NB4 (cell line): Measurements from ENCODE around the gene DLG3.

Source experiments
- CTCF ChIP-seq: IDR thresholded peaks from one replicate; pipeline ENCODE4 v1.5.1; 2012; ENCODE audit warnings: low read depth, low read length
- POLR2A ChIP-seq: IDR thresholded peaks from 2 replicates; pipeline ENCODE4 v1.6.1; 2011; ENCODE audit warnings: mild to moderate bottlenecking; ENCODE audit not compliant: insufficient read length; ENCODE audit errors: extremely low read depth

- TF ChIP-seq CTCF (no peak), POLR2A (no peak)
Observed at GRCh38 chrX:70434914-70435586, 9.6 kb upstream of the DLG3 start.
